Tibial nerve (tissue), 3 donors: ENCODE results near the gene CELSR1.

Experiments used
- POLR2A ChIP-seq, 2 donors: fragments of 450-650 bp; IDR thresholded peaks; one replicate each; pipeline ENCODE4 v1.6.1; 2017; ENCODE audit warnings: antibody characterized with exemption in 2 of 2, mild to moderate bottlenecking in 2 of 2, moderate library complexity in 2 of 2
- TF ChIP-seq, protein P1 (sequence below), 5 experiments: fragments of 200-600 bp in 3 of 5; fragments of 450-650 bp in 2 of 5; sonication (generic) in 3 of 5; IDR thresholded peaks; one replicate each; pipeline ENCODE4 v1.5.1; 2016 to 2019; ENCODE audit warnings: antibody characterized with exemption in 5 of 5, mild to moderate bottlenecking in 3 of 5, moderate library complexity in 2 of 5

DNA sequence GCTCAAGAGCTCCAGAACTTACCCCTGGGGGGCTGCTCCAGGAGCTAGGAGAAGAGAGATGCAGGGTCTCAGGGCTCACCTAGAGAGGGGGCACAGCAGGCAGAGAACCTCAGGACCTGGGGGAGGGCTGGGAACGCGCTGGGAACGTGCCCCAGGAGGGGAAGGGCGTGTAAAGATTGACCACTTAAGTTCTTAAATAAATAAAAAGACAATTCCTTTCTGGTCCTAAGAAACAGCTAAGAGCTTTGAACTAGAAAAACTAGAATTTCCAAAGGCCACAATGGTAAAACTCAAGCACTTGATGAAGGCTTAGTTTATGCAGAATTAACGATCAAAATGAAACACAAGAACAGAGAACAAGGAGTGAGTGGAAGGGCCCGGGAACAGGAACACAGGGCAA, 89.1 kb downstream of the CELSR1 start:
- TF ChIP-seq, protein P1, sequence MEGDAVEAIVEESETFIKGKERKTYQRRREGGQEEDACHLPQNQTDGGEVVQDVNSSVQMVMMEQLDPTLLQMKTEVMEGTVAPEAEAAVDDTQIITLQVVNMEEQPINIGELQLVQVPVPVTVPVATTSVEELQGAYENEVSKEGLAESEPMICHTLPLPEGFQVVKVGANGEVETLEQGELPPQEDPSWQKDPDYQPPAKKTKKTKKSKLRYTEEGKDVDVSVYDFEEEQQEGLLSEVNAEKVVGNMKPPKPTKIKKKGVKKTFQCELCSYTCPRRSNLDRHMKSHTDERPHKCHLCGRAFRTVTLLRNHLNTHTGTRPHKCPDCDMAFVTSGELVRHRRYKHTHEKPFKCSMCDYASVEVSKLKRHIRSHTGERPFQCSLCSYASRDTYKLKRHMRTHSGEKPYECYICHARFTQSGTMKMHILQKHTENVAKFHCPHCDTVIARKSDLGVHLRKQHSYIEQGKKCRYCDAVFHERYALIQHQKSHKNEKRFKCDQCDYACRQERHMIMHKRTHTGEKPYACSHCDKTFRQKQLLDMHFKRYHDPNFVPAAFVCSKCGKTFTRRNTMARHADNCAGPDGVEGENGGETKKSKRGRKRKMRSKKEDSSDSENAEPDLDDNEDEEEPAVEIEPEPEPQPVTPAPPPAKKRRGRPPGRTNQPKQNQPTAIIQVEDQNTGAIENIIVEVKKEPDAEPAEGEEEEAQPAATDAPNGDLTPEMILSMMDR (IDR thresholded peaks at IDR 0.05), result no peak
- no peak for TF ChIP-seq POLR2A (IDR thresholded peaks at IDR 0.05)
